ENCODE measurements around the gene KLHL29.
"Not testable (repeated sequence)": the region's sequence is repeated elsewhere in the genome, so short reads cannot be mapped to it uniquely, and the experiment has no call there.

KLHL29 gene

GRCh38 chr2:23388756-23389514 is 4.0 kb downstream of the KLHL29 start:
- DNase-seq (ENCODE audit: low spot score): no peak
- ChIA-PET POLR2A (ENCODE audit: low non-redundant PET) (no interaction called here), CTCF (no interaction called here)
- TF ChIP-seq CTCF (conservative IDR thresholded peaks at IDR 0.05; ENCODE audit: low read depth): no peak
- H3K27ac ChIP-seq: no peak overlapping the region

- CTCF ChIA-PET: no interaction called here
- TF ChIP-seq CTCF (conservative IDR thresholded peaks at IDR 0.05; ENCODE audit: low read depth): no peak
- no peak for DNase-seq (ENCODE audit: low spot score)
- H3K27ac ChIP-seq: no peak overlapping the region
- POLR2A ChIA-PET (ENCODE audit: low non-redundant PET): no interaction called here
Measured at GRCh38 chr2:23390152-23390551, 5.2 kb downstream of the KLHL29 start.

GRCh38 chr2:23391237-23391736 is 6.3 kb downstream of the KLHL29 start:
- CTCF ChIA-PET; DNase-seq (ENCODE audit: low spot score); H3K27ac ChIP-seq; POLR2A ChIA-PET (ENCODE audit: low non-redundant PET): not testable (repeated sequence)

DNA sequence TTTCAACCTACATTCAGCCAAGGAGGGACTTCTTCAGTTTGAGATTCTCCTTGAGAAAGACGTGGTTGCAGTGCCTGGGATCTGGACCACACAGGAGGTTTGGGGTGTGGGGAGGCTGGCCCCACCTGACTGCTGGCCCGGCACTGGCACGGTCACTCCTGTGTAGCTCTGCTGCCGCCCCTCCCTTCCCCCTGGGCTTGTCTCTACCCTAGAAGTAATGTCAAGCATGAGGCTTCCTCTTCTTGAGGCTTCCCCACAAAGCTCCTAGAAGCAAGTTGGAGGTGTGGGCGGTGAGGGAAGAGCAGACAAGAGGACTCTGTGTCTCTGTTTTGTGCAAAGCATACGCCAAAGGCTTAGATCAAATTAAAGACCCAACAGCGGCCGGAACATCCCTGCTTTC is 8.7 kb downstream of the KLHL29 start:
- TF ChIP-seq CTCF (conservative IDR thresholded peaks at IDR 0.05; ENCODE audit: low read depth): no peak
- ChIA-PET POLR2A (ENCODE audit: low non-redundant PET) (no interaction called here), CTCF (interaction anchor here (0.6 kb wide), 1 partner anchor 23 kb away, joined by 4 read pairs; no protein-coding TSS in a partner anchor)
- no peak for DNase-seq (ENCODE audit: low spot score)
- H3K27ac ChIP-seq: no peak overlapping the region

DNA sequence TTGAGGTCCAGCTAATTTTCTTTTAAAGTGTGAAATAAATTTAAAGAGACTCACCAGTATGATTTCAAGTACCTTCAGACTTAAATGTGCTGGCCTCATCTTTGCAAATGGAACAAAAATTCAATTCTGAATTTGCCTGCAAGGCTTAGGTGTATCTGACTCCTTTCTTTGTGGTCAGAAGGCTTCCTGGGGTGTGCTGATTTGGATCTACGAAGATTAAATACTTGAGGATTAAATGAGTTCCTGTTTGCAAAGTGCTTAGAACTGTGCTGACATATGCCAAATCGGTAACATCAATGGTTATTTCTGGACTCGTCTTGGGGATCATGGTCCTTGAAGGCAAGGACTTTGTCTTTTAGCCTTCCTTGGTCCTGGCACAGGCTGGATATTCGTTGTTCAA is 9.7 kb downstream of the KLHL29 start:
- DNase-seq (ENCODE audit: low spot score): no peak
- no peak overlapping the region for H3K27ac ChIP-seq
- no peak for TF ChIP-seq CTCF (conservative IDR thresholded peaks at IDR 0.05; ENCODE audit: low read depth)
- CTCF ChIA-PET: no interaction called here
- POLR2A ChIA-PET (ENCODE audit: low non-redundant PET): no interaction called here

DNA sequence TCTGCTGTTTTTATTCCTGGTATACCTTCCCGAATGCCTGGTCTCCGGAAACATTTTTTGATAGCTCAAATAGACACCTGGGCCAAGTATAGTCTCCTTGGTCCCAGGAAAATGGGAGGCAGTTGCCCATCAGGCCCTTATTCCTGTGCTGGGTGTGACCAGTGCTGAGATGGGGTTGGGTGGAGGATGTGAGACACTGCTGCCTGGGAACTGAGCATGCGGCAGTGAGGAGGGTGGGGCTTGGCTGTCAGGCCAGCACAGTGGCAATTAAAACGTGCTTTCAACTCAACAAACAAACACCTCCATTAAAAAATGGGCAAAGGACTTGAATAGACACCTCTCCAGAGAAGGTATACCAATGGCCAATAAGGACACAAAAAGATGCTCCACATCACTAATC is 12.5 kb downstream of the KLHL29 start:
- no peak for DNase-seq (ENCODE audit: low spot score)
- no peak overlapping the region for H3K27ac ChIP-seq
- ChIA-PET CTCF (interaction anchor here (0.6 to 0.9 kb wide), 2 partner anchors 10 to 46 kb away, joined by 3 to 4 read pairs; no protein-coding TSS in a partner anchor), POLR2A (ENCODE audit: low non-redundant PET) (no interaction called here)
- TF ChIP-seq CTCF (conservative IDR thresholded peaks at IDR 0.05; ENCODE audit: low read depth): no peak

GRCh38 chr2:23399674-23400261 is 14.8 kb downstream of the KLHL29 start:
- H3K27ac ChIP-seq: no peak overlapping the region
- no peak for TF ChIP-seq CTCF (conservative IDR thresholded peaks at IDR 0.05; ENCODE audit: low read depth)
- ChIA-PET CTCF (no interaction called here), POLR2A (ENCODE audit: low non-redundant PET) (no interaction called here)
- no peak for DNase-seq (ENCODE audit: low spot score)

Measured in RWPE1 (cell line).